PC-3 (cell line): ENCODE data around the gene HLF. TPM values are rescaled to one million over a fixed set of nuclear protein-coding genes. Genes with fewer than 3 reads are reported as not detected.

Source experiments
- ATAC-seq: fragments of 200-7000 bp; cut with Tn5 transposase; 2 replicates; pipeline ENCODE4 v1.9.1; 2020; ENCODE audit warnings: mild to moderate bottlenecking, moderate library complexity
- BruUV-seq: library from RNA; stranded (reverse); fragments of 400-500 nt; replicated peaks from 2 replicates; lab custom pipeline; 2021; lab: Mats Ljungman, UMichigan
- CTCF ChIA-PET: fragments of 300-600 bp; sonication (Branson Sonifier 250); formaldehyde crosslinking; loops from one replicate; lab custom pipeline; 2022; ENCODE audit warnings: antibody characterized with exemption; lab: Charles Lee
- POLR2A ChIA-PET: fragments of 300-600 bp; sonication (Branson Sonifier 250); formaldehyde crosslinking; loops from one replicate; lab custom pipeline; 2022; ENCODE audit warnings: antibody characterized with exemption; ENCODE audit not compliant: unreplicated experiment; lab: Charles Lee
- DNase-seq: peaks from one replicate; pipeline ENCODE4 v3.0.0-alpha.2; 2015
- H2AFZ ChIP-seq: fragments of 300-600 bp; sonication (generic); 2 replicates; pipeline ENCODE4 v1.6.0; 2016; ENCODE audit warnings: antibody characterized with exemption, low read length
- H3F3A ChIP-seq: fragments of 300-600 bp; sonication (generic); one replicate; pipeline ENCODE4 v1.6.0; 2017; ENCODE audit warnings: antibody characterized with exemption, low read length, control low read depth, mild to moderate bottlenecking; ENCODE audit not compliant: unreplicated experiment
- H3K27ac ChIP-seq: fragments of 300-600 bp; sonication (generic); 2 replicates; pipeline ENCODE4 v1.5.1; 2016; ENCODE audit warnings: mild to moderate bottlenecking, low read length
- H3K27me3 ChIP-seq: fragments of 300-600 bp; sonication (generic); 2 replicates; pipeline ENCODE4 v1.6.1; 2016; ENCODE audit warnings: low read length, mixed read lengths
- H3K36me3 ChIP-seq: fragments of 300-600 bp; sonication (generic); 2 replicates; pipeline ENCODE4 v1.6.1; 2016; ENCODE audit warnings: low read depth, mixed run types, low read length, mixed read lengths
- H3K4me1 ChIP-seq: fragments of 300-600 bp; sonication (generic); 2 replicates; pipeline ENCODE4 v1.5.1; 2016; ENCODE audit warnings: low read length; ENCODE audit not compliant: insufficient read depth
- H3K4me2 ChIP-seq: fragments of 300-600 bp; sonication (generic); 2 replicates; pipeline ENCODE4 v1.6.0; 2016; ENCODE audit warnings: low read length
- H3K4me3 ChIP-seq: fragments of 300-600 bp; sonication (generic); 2 replicates; pipeline ENCODE4 v1.5.1; 2016; ENCODE audit warnings: mild to moderate bottlenecking, low read length, mixed read lengths
- H3K79me2 ChIP-seq: fragments of 300-600 bp; sonication (generic); 2 replicates; pipeline ENCODE4 v1.6.1; 2017; ENCODE audit warnings: low read length, mixed read lengths
- H3K9ac ChIP-seq: fragments of 300-600 bp; sonication (generic); 2 replicates; pipeline ENCODE4 v1.6.0; 2016; ENCODE audit warnings: mild to moderate bottlenecking, low read length
- H3K9me2 ChIP-seq: fragments of 300-600 bp; sonication (generic); replicated peaks from 2 replicates; pipeline ENCODE4 v1.6.1; 2016; ENCODE audit warnings: mixed run types, low read length, mixed read lengths
- H3K9me3 ChIP-seq: fragments of 300-600 bp; sonication (generic); 2 replicates; pipeline ENCODE4 v1.6.1; 2016; ENCODE audit warnings: low read length, mixed read lengths
- H4K20me1 ChIP-seq: fragments of 300-600 bp; sonication (generic); 2 replicates; pipeline ENCODE4 v1.6.1; 2016; ENCODE audit warnings: low read length, mixed read lengths
- CTCF ChIP-seq: fragments of 300-600 bp; sonication (generic); conservative IDR thresholded peaks from 2 replicates; pipeline ENCODE4 v1.5.1; 2017; ENCODE audit warnings: antibody characterized with exemption, low read depth, mild to moderate bottlenecking, low read length
- EZH2 ChIP-seq: fragments of 300-600 bp; sonication (generic); IDR thresholded peaks from one replicate; pipeline ENCODE4 v1.6.1; 2017; ENCODE audit warnings: antibody characterized with exemption, mild to moderate bottlenecking, low read length; ENCODE audit not compliant: unreplicated experiment
- EZH2phosphoT487 ChIP-seq: fragments of 300-600 bp; sonication (generic); IDR thresholded peaks from 2 replicates; pipeline ENCODE4 v1.6.1; 2018; ENCODE audit warnings: mild to moderate bottlenecking, antibody characterized with exemption, low read length, borderline replicate concordance
- intact Hi-C: fragments of 100-400 bp; cut with micrococcal nuclease; formaldehyde crosslinking; loops from 2 replicates; pipeline ENCODE4 v1.9.0; 2023
- total RNA-seq: library from RNA; depleted of rRNA; stranded (reverse); fragments of >200 nt; gene quantifications from 2 replicates; pipeline ENCODE4 v1.2.3, GENCODE V29; 2014

HLF gene
- total RNA-seq, 1 experiment from 2014 or later: 0.66 TPM

GRCh38 chr17:55314784-55315491 is 50.2 kb downstream of the HLF start:
- Histone ChIP-seq H3F3A (no peaks in the 10 kb centered on the region), H3K4me3 (no peak overlapping the region), H3K36me3 (no peaks in the 10 kb centered on the region), H3K9ac (no peak overlapping the region), H3K27me3 (peaks cover 46% of the 10 kb centered on the region), H3K4me1 (no peaks in the 10 kb centered on the region), H2AFZ (no peak overlapping the region), H3K79me2 (no peaks in the 10 kb centered on the region), H3K9me2 (no peaks in the 10 kb centered on the region), H4K20me1 (no peaks in the 10 kb centered on the region), H3K27ac (no peak overlapping the region), H3K9me3 (no peaks in the 10 kb centered on the region), H3K4me2 (no peak overlapping the region)
- no peak for ATAC-seq
- intact Hi-C loops: no loop called here
- BruUV-seq: no TSS peak
- DNase-seq: no peak
- CTCF ChIA-PET: no interaction called here
- no peak for TF ChIP-seq EZH2phosphoT487
- TF ChIP-seq CTCF: no peak
- TF ChIP-seq EZH2: no peak
- POLR2A ChIA-PET: no interaction called here

GRCh38 chr17:55316499-55316898 is 51.7 kb downstream of the HLF start:
- DNase-seq (no peak), ATAC-seq (no peak)
- ChIA-PET CTCF (no interaction called here), POLR2A (no interaction called here)
- Histone ChIP-seq H3K4me1 (0 out of 2 replicates have a peak, but pooled peaks cover 1% of the 10 kb centered on the region), H3K36me3 (no peaks in the 10 kb centered on the region), H3K4me3 (no peak overlapping the region), H3K9ac (no peak overlapping the region), H3K4me2 (no peak overlapping the region), H4K20me1 (no peaks in the 10 kb centered on the region), H3K9me2 (no peaks in the 10 kb centered on the region), H3K27me3 (peaks cover 38% of the 10 kb centered on the region), H3F3A (no peaks in the 10 kb centered on the region), H3K9me3 (no peaks in the 10 kb centered on the region), H3K27ac (no peak overlapping the region), H3K79me2 (no peaks in the 10 kb centered on the region), H2AFZ (no peak overlapping the region)
- no TSS peak for BruUV-seq
- intact Hi-C loops: no loop called here
- TF ChIP-seq CTCF (no peak), EZH2phosphoT487 (no peak), EZH2 (no peak)

- intact Hi-C loops: no loop called here
- H3K9ac ChIP-seq: no peak overlapping the region
- H3F3A ChIP-seq: no peaks in the 10 kb centered on the region
- ATAC-seq (no peak), DNase-seq (no peak)
- H3K9me3 ChIP-seq: no peaks in the 10 kb centered on the region
- no peak overlapping the region for H3K27ac ChIP-seq
- 0 out of 2 replicates have a peak, but pooled peaks cover 4% of the 10 kb centered on the region for H3K4me1 ChIP-seq
- H3K4me2 ChIP-seq: no peak overlapping the region
- no peaks in the 10 kb centered on the region for H3K36me3 ChIP-seq
- no peaks in the 10 kb centered on the region for H4K20me1 ChIP-seq
- ChIA-PET POLR2A (no interaction called here), CTCF (no interaction called here)
- TF ChIP-seq CTCF: no peak
- no peak for TF ChIP-seq EZH2
- no peak for TF ChIP-seq EZH2phosphoT487
- peaks cover 35% of the 10 kb centered on the region for H3K27me3 ChIP-seq
- H3K9me2 ChIP-seq: no peaks in the 10 kb centered on the region
- no peak overlapping the region for H3K4me3 ChIP-seq
- H3K79me2 ChIP-seq: no peaks in the 10 kb centered on the region
- no peak overlapping the region for H2AFZ ChIP-seq
- BruUV-seq: no TSS peak
These were observed 52.5 kb downstream of the HLF start for GRCh38 chr17:55317284-55317683.
